Hepatocyte (in vitro differentiated cells): ENCODE data around the gene DOCK8.

Experiments used
- EZH2phosphoT487 ChIP-seq: fragments of 200-600 bp; sonication (generic); IDR thresholded peaks from one replicate; pipeline ENCODE4 v1.6.1; 2018; ENCODE audit warnings: antibody characterized with exemption, mild to moderate bottlenecking, low read depth, moderate library complexity; ENCODE audit not compliant: unreplicated experiment, severe bottlenecking
- TF ChIP-seq, protein P1 (sequence below): fragments of 200-600 bp; sonication (generic); IDR thresholded peaks from 2 replicates; pipeline ENCODE4 v1.5.1; 2016; ENCODE audit warnings: antibody characterized with exemption, mild to moderate bottlenecking; ENCODE audit not compliant: poor library complexity

- TF ChIP-seq, protein P1, sequence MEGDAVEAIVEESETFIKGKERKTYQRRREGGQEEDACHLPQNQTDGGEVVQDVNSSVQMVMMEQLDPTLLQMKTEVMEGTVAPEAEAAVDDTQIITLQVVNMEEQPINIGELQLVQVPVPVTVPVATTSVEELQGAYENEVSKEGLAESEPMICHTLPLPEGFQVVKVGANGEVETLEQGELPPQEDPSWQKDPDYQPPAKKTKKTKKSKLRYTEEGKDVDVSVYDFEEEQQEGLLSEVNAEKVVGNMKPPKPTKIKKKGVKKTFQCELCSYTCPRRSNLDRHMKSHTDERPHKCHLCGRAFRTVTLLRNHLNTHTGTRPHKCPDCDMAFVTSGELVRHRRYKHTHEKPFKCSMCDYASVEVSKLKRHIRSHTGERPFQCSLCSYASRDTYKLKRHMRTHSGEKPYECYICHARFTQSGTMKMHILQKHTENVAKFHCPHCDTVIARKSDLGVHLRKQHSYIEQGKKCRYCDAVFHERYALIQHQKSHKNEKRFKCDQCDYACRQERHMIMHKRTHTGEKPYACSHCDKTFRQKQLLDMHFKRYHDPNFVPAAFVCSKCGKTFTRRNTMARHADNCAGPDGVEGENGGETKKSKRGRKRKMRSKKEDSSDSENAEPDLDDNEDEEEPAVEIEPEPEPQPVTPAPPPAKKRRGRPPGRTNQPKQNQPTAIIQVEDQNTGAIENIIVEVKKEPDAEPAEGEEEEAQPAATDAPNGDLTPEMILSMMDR, result no peak
- no peak for TF ChIP-seq EZH2phosphoT487
These were observed 255.2 kb downstream of the DOCK8 start for GRCh38 chr9:469672-470551.
